Nephron progenitor cell (in vitro differentiated cells): ENCODE results near the gene TOB1.

ENCODE experiments used
- DNase-seq: peaks from one replicate; pipeline ENCODE4 v3.0.0; 2021
- H3K27ac Mint-ChIP-seq: 2 replicates; pipeline ENCODE4 v1.8.0; 2021; ENCODE audit warnings: mild to moderate bottlenecking, moderate library complexity, mixed read lengths
- H3K27me3 Mint-ChIP-seq: 2 replicates; pipeline ENCODE4 v1.8.0; 2021; ENCODE audit warnings: mild to moderate bottlenecking, low read depth, mixed read lengths; ENCODE audit not compliant: poor library complexity
- H3K36me3 Mint-ChIP-seq: 2 replicates; pipeline ENCODE4 v1.8.0; 2021; ENCODE audit warnings: low read depth, mixed read lengths
- H3K4me1 Mint-ChIP-seq: 2 replicates; pipeline ENCODE4 v1.8.0; 2021; ENCODE audit warnings: mixed read lengths
- H3K4me3 Mint-ChIP-seq: 2 replicates; pipeline ENCODE4 v1.8.0; 2021; ENCODE audit warnings: mild to moderate bottlenecking, moderate library complexity, mixed read lengths
- H3K9me3 Mint-ChIP-seq: 2 replicates; pipeline ENCODE4 v1.8.0; 2021; ENCODE audit warnings: mild to moderate bottlenecking, moderate library complexity, mixed read lengths
- TF ChIP-seq, protein P1 (sequence below): fragments of 200-600 bp; sonication (generic); IDR thresholded peaks from 2 replicates; pipeline ENCODE4 v1.5.0; 2021; ENCODE audit warnings: antibody characterized with exemption

TOB1 gene

DNA sequence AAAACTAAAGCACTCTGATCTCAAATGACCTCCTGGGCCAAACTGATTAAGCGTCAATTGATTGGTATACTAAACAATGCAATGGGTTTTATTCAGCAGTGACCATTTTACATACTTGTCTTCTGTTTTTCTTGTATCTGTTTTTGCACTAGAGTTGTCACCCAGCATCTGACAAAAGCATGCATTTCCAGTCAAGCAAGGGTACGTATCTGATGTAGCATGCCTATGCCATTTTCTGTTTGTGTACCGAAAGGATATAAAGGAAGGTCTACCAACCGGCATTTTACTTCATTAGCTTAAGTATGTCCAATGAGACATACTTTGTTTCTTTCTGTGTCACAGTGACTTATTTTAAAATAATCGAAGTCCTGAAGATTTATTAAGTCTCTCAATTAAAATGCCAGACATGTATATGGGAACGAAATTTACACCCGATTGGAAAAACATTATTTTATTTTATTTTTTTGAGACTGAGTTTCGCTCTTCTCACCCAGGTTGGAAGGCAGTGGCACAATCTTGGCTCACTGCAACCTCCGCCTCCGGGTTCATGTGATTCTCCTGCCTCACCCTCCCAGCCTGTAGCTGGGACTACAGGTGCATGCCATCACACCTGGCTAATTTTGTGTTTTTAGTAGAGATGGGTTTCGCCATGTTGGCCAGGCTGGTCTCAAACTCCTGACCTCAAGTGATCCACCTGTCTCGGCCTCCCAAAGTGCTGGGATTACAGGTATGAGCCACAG, 7.5 kb downstream of the TOB1 start:
- Mint-ChIP-seq H3K36me3 (peaks cover 18% of the 10 kb centered on the region), H3K9me3 (no peaks in the 10 kb centered on the region), H3K27ac (no peak overlapping the region), H3K4me3 (no peak overlapping the region), H3K4me1 (peaks cover 24% of the 10 kb centered on the region), H3K27me3 (peaks cover 16% of the 10 kb centered on the region)
- TF ChIP-seq, protein P1, sequence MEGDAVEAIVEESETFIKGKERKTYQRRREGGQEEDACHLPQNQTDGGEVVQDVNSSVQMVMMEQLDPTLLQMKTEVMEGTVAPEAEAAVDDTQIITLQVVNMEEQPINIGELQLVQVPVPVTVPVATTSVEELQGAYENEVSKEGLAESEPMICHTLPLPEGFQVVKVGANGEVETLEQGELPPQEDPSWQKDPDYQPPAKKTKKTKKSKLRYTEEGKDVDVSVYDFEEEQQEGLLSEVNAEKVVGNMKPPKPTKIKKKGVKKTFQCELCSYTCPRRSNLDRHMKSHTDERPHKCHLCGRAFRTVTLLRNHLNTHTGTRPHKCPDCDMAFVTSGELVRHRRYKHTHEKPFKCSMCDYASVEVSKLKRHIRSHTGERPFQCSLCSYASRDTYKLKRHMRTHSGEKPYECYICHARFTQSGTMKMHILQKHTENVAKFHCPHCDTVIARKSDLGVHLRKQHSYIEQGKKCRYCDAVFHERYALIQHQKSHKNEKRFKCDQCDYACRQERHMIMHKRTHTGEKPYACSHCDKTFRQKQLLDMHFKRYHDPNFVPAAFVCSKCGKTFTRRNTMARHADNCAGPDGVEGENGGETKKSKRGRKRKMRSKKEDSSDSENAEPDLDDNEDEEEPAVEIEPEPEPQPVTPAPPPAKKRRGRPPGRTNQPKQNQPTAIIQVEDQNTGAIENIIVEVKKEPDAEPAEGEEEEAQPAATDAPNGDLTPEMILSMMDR, result no peak
- DNase-seq, result no peak

DNA sequence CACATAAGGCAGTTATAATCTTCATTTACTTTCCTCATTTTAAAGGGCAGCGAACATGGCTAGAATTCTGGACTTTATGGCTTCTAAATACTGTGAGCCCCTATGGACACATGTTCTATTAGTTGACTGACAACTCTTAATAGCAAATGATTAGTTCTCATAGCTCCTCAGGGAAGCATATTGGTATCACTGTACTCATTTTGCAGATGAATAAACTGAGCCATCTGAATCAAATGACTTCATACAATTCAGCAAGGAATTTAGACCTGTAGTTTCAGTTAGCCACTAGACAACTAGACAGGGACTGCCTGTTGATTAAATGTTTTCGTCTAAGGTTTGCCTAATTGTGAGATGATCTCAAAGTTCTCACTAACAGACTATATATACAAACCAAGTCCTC, 9.7 kb downstream of the TOB1 start:
- Mint-ChIP-seq H3K4me3 (no peak overlapping the region), H3K4me1 (peaks cover 23% of the 10 kb centered on the region), H3K9me3 (no peaks in the 10 kb centered on the region), H3K36me3 (peaks cover 3% of the 10 kb centered on the region), H3K27ac (no peak overlapping the region), H3K27me3 (peaks cover 18% of the 10 kb centered on the region)
- TF ChIP-seq, protein P1, result no peak
- DNase-seq, result no peak

DNA sequence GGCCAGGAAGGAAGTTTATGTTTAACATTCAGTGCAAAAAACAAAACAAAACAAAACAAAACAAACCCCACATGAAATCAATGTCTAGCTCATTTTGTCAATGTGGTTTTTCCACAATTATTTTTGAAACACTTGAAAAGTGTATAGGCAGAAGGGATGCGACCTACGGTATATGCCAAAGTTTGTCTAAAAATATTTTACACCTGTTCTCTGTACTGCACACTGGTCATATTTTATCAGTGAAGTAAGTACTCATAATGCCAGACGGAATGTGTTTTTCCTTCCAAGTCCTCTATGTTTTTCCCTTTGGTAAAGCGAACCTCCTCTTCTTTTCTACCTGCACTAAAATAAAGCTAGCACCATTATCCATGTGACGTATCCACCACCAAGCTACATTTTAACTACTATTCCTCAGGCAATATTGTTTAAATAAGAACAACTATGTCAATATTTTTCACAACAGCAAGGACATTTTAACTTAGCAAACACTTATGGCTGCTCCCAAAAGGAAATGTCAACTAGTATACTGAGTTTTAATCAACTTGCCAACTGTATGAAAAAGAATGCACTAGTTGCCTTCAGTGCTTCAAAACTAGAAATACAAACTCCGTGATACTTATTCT, 10.3 kb downstream of the TOB1 start:
- no peaks in the 10 kb centered on the region for H3K36me3 Mint-ChIP-seq
- peaks cover 21% of the 10 kb centered on the region for H3K4me1 Mint-ChIP-seq
- TF ChIP-seq, protein P1, result no peak
- H3K4me3 Mint-ChIP-seq, result no peak overlapping the region
- H3K27ac Mint-ChIP-seq, result no peak overlapping the region
- no peaks in the 10 kb centered on the region for H3K9me3 Mint-ChIP-seq
- H3K27me3 Mint-ChIP-seq, result peaks cover 20% of the 10 kb centered on the region
- DNase-seq, result no peak

DNA sequence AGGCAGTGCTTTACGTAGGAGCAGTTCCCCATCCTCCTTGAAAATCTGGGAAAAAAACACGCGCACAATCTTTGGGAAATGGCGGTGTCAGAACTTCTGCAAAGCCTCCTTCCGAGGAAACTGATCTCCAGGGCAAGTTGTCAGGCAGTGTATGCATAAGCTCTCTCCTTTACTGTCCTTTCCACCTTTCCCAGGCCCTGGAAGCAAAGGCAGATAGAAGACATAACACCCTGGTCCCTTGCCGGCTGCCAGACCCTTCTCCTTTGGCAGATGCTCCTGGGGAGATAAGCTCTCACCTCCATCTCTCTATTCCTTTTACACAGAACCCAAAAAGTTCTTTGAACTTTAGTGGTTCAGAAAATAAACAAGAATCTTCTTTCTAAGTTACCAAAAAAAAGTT, 12.4 kb downstream of the TOB1 start:
- no peaks in the 10 kb centered on the region for H3K36me3 Mint-ChIP-seq
- no peak overlapping the region for H3K4me3 Mint-ChIP-seq
- no peak for DNase-seq
- no peaks in the 10 kb centered on the region for H3K9me3 Mint-ChIP-seq
- TF ChIP-seq, protein P1, result no peak
- H3K27me3 Mint-ChIP-seq, result peaks cover 20% of the 10 kb centered on the region
- H3K4me1 Mint-ChIP-seq, result peaks cover 21% of the 10 kb centered on the region
- H3K27ac Mint-ChIP-seq, result no peak overlapping the region

DNA sequence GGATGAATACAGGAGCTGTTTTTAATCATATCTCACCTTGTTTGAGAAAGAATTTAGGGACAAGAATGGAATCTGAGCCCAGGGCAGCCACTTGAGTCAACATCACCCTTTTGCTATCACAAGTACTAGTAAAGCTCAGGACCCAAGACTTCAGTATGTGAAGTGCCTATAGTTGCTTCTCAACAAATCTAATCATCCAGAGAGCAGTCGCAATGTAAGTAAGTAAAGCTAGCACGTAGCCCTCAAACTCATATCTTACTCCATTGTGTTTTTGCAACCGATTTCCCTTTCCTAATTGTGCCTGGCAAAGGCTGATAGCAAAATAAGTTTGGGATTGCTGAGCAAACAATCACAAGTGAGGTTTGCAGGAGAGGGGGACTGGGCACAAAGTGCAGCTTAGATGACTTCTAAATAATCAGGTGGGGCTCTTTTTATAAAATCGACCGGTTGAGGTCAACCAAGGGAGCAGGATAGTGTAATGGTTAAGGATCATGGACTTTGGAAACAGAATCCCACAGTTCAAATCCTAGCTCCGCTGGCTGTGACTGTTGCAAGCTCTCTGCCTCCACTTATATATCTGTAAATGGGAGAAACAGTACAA, 13.0 kb downstream of the TOB1 start:
- Mint-ChIP-seq H3K4me3 (no peak overlapping the region), H3K27ac (no peak overlapping the region), H3K27me3 (peaks cover 20% of the 10 kb centered on the region), H3K36me3 (no peaks in the 10 kb centered on the region), H3K4me1 (peaks cover 21% of the 10 kb centered on the region), H3K9me3 (no peaks in the 10 kb centered on the region)
- DNase-seq, result no peak
- TF ChIP-seq, protein P1, result no peak
